C4-2B (cell line): ENCODE results near the gene TMEM271.

ENCODE experiments used
- H3K27ac ChIP-seq: fragments of 450-650 bp; 2 replicates; pipeline ENCODE4 v1.5.1; 2017
- CTCF ChIP-seq: fragments of 450-650 bp; conservative IDR thresholded peaks from 2 replicates; pipeline ENCODE4 v1.5.1; 2017; ENCODE audit warnings: mild to moderate bottlenecking
- ZFX ChIP-seq: fragments of 450-650 bp; IDR thresholded peaks from 2 replicates; pipeline ENCODE4 v1.6.1; 2017

TMEM271 gene

GRCh38 chr4:535924-536281 lies 40.2 kb downstream of the TMEM271 start:
- H3K27ac ChIP-seq = no peak overlapping the region
- TF ChIP-seq ZFX = no peak
- no peak for TF ChIP-seq CTCF

GRCh38 chr4:535181-535923 lies 40.7 kb downstream of the TMEM271 start:
- no peak overlapping the region for H3K27ac ChIP-seq
- no peak for TF ChIP-seq ZFX
- no peak for TF ChIP-seq CTCF

- TF ChIP-seq CTCF (no peak), ZFX (no peak)
- no peak overlapping the region for H3K27ac ChIP-seq
Observed at GRCh38 chr4:534576-535151, 41.4 kb downstream of the TMEM271 start.

DNA sequence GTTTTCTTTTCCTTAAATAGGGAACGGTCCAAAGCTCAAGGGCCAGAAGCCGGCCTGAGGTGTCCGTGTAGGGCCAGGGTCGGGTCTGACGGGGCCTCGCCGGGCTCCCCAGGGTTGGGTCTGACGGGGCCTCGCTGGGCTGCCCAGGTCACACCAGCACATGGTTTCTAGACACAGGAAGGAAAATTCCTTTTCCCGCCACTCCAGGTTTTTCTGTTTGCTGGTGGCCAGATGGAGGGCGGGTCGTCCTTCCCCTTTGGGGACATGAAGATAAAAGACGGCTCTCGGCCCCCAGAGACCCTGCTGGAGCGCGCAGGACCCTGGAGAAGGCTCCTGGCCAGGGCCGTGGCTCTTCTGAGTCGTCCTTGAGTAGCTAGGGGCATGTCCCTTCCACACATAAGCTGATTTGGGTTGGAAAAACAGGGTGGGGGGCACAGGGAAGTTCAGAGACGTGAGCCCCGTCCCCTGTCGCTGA lies 42.0 kb downstream of the TMEM271 start:
- TF ChIP-seq ZFX = no peak
- no peak for TF ChIP-seq CTCF
- no peak overlapping the region for H3K27ac ChIP-seq

GRCh38 chr4:533318-534100 lies 42.6 kb downstream of the TMEM271 start:
- TF ChIP-seq CTCF = no peak
- TF ChIP-seq ZFX = no peak
- no peak overlapping the region for H3K27ac ChIP-seq

DNA sequence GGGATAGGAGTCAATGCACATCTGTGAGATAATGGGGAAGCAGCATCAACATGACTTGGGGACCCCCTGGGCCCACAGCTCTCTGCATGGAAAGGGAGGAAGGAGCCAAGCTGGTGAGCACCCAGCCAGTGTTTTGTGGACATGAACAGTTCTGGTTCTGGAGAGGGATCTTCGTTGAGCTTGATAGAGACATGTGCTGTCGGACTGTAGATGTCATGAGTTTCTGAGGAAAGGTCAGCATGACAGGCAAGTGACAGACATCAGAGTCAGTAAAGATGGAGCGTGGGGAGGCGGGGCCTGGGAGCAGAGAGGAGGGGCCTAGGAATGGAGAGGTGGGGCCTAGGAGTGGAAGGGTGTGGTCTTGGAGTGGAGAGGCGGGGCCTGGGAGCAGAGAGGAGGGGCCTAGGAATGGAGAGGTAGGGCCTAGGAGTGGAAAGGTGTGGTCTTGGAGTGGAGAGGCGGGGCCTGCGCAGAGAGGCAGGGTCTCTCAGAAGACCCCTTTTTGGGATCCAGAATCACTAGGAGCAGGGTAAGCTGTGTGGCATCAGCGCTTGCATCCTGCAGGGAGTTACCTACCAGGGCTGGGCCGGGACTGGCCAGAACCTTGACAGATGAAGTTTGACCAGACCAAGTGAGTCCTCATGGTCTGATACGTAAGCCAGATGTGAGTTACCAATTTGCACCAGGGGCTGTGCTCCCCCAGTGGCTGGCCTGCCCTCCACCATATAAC lies 43.3 kb downstream of the TMEM271 start:
- H3K27ac ChIP-seq = no peak overlapping the region
- TF ChIP-seq ZFX (no peak), CTCF (no peak)
